MM.1S (cell line): ENCODE measurements around the gene STON2.

Experiments used
- DNase-seq: peaks from one replicate; pipeline ENCODE4 v3.0.0-alpha.2; 2015
- H2AFZ ChIP-seq: fragments of 300-600 bp; sonication (generic); 2 replicates; pipeline ENCODE4 v1.6.0; 2016; ENCODE audit warnings: antibody characterized with exemption, low read length
- H3F3A ChIP-seq: fragments of 300-600 bp; sonication (generic); 2 replicates; pipeline ENCODE4 v1.6.1; 2016; ENCODE audit warnings: mild to moderate bottlenecking, antibody characterized with exemption, low read length, moderate library complexity, mixed read lengths; ENCODE audit not compliant: insufficient read depth
- H3K27ac ChIP-seq: fragments of 300-600 bp; sonication (generic); 2 replicates; pipeline ENCODE4 v1.5.1; 2016; ENCODE audit warnings: mild to moderate bottlenecking, low read length
- H3K27me3 ChIP-seq: fragments of 300-600 bp; sonication (generic); replicated peaks from 2 replicates; pipeline ENCODE4 v1.6.0; 2016; ENCODE audit warnings: low read length; ENCODE audit not compliant: insufficient read depth
- H3K36me3 ChIP-seq: fragments of 300-600 bp; sonication (generic); replicated peaks from 2 replicates; pipeline ENCODE4 v1.6.1; 2016; ENCODE audit warnings: mild to moderate bottlenecking, low read length, mixed read lengths; ENCODE audit not compliant: insufficient read depth
- H3K4me1 ChIP-seq: fragments of 300-600 bp; sonication (generic); 2 replicates; pipeline ENCODE4 v1.6.1; 2016; ENCODE audit warnings: low read length, mixed read lengths
- H3K4me2 ChIP-seq: fragments of 300-600 bp; sonication (generic); 2 replicates; pipeline ENCODE4 v1.6.0; 2016; ENCODE audit warnings: low read depth, low read length
- H3K4me3 ChIP-seq: fragments of 300-600 bp; sonication (generic); 2 replicates; pipeline ENCODE4 v1.5.1; 2016; ENCODE audit warnings: low read length, mixed read lengths
- H3K79me2 ChIP-seq: fragments of 300-600 bp; sonication (generic); 2 replicates; pipeline ENCODE4 v1.6.1; 2016; ENCODE audit warnings: mixed run types, low read length, mixed read lengths
- H3K9ac ChIP-seq: fragments of 300-600 bp; sonication (generic); 2 replicates; pipeline ENCODE4 v1.6.1; 2016; ENCODE audit warnings: low read length, mixed read lengths
- H3K9me2 ChIP-seq: fragments of 300-600 bp; sonication (generic); replicated peaks from 2 replicates; pipeline ENCODE4 v1.6.1; 2016; ENCODE audit warnings: mild to moderate bottlenecking, low read length, mixed read lengths; ENCODE audit not compliant: insufficient read depth
- H3K9me3 ChIP-seq: fragments of 300-600 bp; sonication (generic); replicated peaks from 2 replicates; pipeline ENCODE4 v1.6.1; 2016; ENCODE audit warnings: mild to moderate bottlenecking, low read length, mixed read lengths; ENCODE audit not compliant: insufficient read depth
- H4K20me1 ChIP-seq: fragments of 300-600 bp; sonication (generic); 2 replicates; pipeline ENCODE4 v1.6.1; 2016; ENCODE audit warnings: mild to moderate bottlenecking, low read length, moderate library complexity, mixed read lengths; ENCODE audit not compliant: insufficient read depth
- CTCF ChIP-seq: fragments of 300-600 bp; sonication (generic); IDR thresholded peaks from 2 replicates; pipeline ENCODE4 v1.5.1; 2016; ENCODE audit warnings: antibody characterized with exemption, low read length, mixed read lengths
- EZH2 ChIP-seq: fragments of 300-600 bp; sonication (generic); optimal IDR thresholded peaks from 2 replicates; pipeline ENCODE3; 2017; ENCODE audit warnings: low read depth, mild to moderate bottlenecking, antibody characterized with exemption, low read length, mixed read lengths
- EZH2phosphoT487 ChIP-seq: fragments of 300-600 bp; sonication (generic); IDR thresholded peaks from 2 replicates; pipeline ENCODE4 v1.6.1; 2018; ENCODE audit warnings: antibody characterized with exemption, low read length

The STON2 gene

GRCh38 chr14:81398196-81398891, 1.8 kb downstream of the STON2 start:
- TF ChIP-seq EZH2 = no peak
- TF ChIP-seq EZH2phosphoT487 = no peak
- TF ChIP-seq CTCF = no peak
- Histone ChIP-seq H3K4me2 (peak overlapping the region; percentile 56), H3K4me1 (peaks cover 35% of the 10 kb centered on the region), H3K9me2 (no peaks in the 10 kb centered on the region), H4K20me1 (no peaks in the 10 kb centered on the region), H3K4me3 (peak overlapping the region; percentile 44), H3K27me3 (no peaks in the 10 kb centered on the region), H2AFZ (peak overlapping the region; percentile 6; the same call in 1 of the 2 replicates), H3K79me2 (peaks cover 25% of the 10 kb centered on the region), H3K9me3 (no peaks in the 10 kb centered on the region), H3K9ac (peak overlapping the region; percentile 7; the same call in 1 of the 2 replicates), H3K36me3 (no peaks in the 10 kb centered on the region), H3K27ac (no peak overlapping the region), H3F3A (peaks cover 14% of the 10 kb centered on the region)
- no peak for DNase-seq

DNA sequence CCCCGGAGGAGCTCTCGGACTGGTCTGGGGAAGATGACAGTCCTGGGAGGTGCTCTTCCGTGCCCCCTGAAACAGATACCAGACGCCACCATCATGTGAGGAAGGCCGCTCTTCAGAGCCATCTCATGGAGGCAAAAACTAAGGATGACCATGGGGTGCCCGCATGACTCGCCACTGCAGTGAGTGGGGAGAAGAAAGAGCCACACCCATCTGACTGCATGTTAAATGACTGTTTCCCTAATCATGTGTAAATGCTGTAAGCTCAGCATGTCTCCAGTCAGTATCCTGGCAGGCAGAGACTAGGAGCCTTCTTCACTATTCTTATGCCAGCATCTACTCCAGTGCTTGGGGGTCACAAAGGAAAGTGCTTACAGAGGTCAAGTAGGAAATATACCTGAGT, 4.0 kb downstream of the STON2 start:
- Histone ChIP-seq H3K4me3 (no peak overlapping the region), H3K27me3 (no peaks in the 10 kb centered on the region), H3F3A (peaks cover 17% of the 10 kb centered on the region), H3K4me1 (peaks cover 30% of the 10 kb centered on the region), H3K9ac (no peak overlapping the region), H3K9me2 (no peaks in the 10 kb centered on the region), H3K4me2 (no peak overlapping the region), H3K9me3 (no peaks in the 10 kb centered on the region), H3K27ac (no peak overlapping the region), H3K79me2 (peaks cover 25% of the 10 kb centered on the region), H2AFZ (no peak overlapping the region), H3K36me3 (no peaks in the 10 kb centered on the region), H4K20me1 (no peaks in the 10 kb centered on the region)
- no peak for DNase-seq
- no peak for TF ChIP-seq EZH2
- no peak for TF ChIP-seq CTCF
- no peak for TF ChIP-seq EZH2phosphoT487

GRCh38 chr14:81394739-81395138, 5.4 kb downstream of the STON2 start:
- H3K4me3 ChIP-seq = no peak overlapping the region
- H3K9me3 ChIP-seq = no peaks in the 10 kb centered on the region
- peaks cover 21% of the 10 kb centered on the region for H3F3A ChIP-seq
- H3K4me2 ChIP-seq = no peak overlapping the region
- H3K27ac ChIP-seq = no peak overlapping the region
- H3K9ac ChIP-seq = no peak overlapping the region
- no peaks in the 10 kb centered on the region for H4K20me1 ChIP-seq
- DNase-seq = no peak
- peaks cover 22% of the 10 kb centered on the region for H3K79me2 ChIP-seq
- no peaks in the 10 kb centered on the region for H3K9me2 ChIP-seq
- no peak overlapping the region for H2AFZ ChIP-seq
- H3K36me3 ChIP-seq = no peaks in the 10 kb centered on the region
- TF ChIP-seq EZH2phosphoT487 (no peak), CTCF (no peak)
- H3K27me3 ChIP-seq = no peaks in the 10 kb centered on the region
- peaks cover 29% of the 10 kb centered on the region for H3K4me1 ChIP-seq
